Endothelial cell of umbilical vein (primary cell): ENCODE measurements around the gene NUBPL.

Source experiments
- CTCF ChIP-seq, 2 donors: IDR thresholded peaks; 1 replicate in 1 of 2; 2 replicates in 1 of 2; pipeline ENCODE4 v1.5.1; 2011; ENCODE audit warnings: low read length in 2 of 2, mild to moderate bottlenecking in 2 of 2, moderate library complexity in 2 of 2, control low read depth in 1 of 2, inconsistent platforms in 1 of 2, low read depth in 1 of 2; ENCODE audit not compliant: insufficient read depth in 1 of 2; ENCODE audit errors: extremely low read depth in 1 of 2
- POLR2AphosphoS5 ChIP-seq: IDR thresholded peaks from 2 replicates; pipeline ENCODE4 v1.6.1; 2012; ENCODE audit warnings: low read depth, mild to moderate bottlenecking, control low read depth, low read length, moderate library complexity; ENCODE audit not compliant: insufficient read depth

GRCh38 chr14:31596342-31597095 is 35.3 kb downstream of the NUBPL start:
- no peak for TF ChIP-seq CTCF (IDR thresholded peaks at IDR 0.05; ENCODE audit: extremely low read depth in 1 of 2, insufficient read depth in 1 of 2, low read depth in 1 of 2, low read length in 2 of 2)
- TF ChIP-seq POLR2AphosphoS5, result no peak
